SIG-M5 (cell line): ENCODE measurements around the gene CFD.
"Not testable (repeated sequence)": the region's sequence is repeated elsewhere in the genome, so short reads cannot be mapped to it uniquely, and the experiment has no call there.

Experiments
- DNase-seq: peaks from one replicate; lab custom pipeline; 2025; lab: John Stamatoyannopoulos, UW

Gene CFD

GRCh38 chr19:852136-853013 lies 7.1 kb upstream of the CFD start, which contains the start of gene ELANE:
Gene ELANE (plus strand): TSS chr19:852303. CDS start chr19:852329, 26 bp downstream.
- no peak for DNase-seq

- no peak for DNase-seq
These were observed 6.4 kb upstream of the CFD start for GRCh38 chr19:853014-853585.

GRCh38 chr19:853614-854220 lies 5.7 kb upstream of the CFD start:
- not testable (repeated sequence) for DNase-seq

GRCh38 chr19:854549-854948 lies 4.9 kb upstream of the CFD start:
- DNase-seq = no peak

- no peak for DNase-seq
These were observed 4.3 kb upstream of the CFD start for GRCh38 chr19:855142-855541.

- DNase-seq = no peak
These were observed 3.8 kb upstream of the CFD start for GRCh38 chr19:855566-856120.

GRCh38 chr19:858284-858683 lies 1.2 kb upstream of the CFD start:
- DNase-seq = no peak

- no peak for DNase-seq
These were observed 1.8 kb downstream of the CFD start for GRCh38 chr19:861141-861755.

GRCh38 chr19:861756-862580 lies 2.5 kb downstream of the CFD start:
- no peak for DNase-seq

GRCh38 chr19:862581-863314 lies 3.3 kb downstream of the CFD start:
- DNase-seq = no peak

GRCh38 chr19:863315-863620 lies 3.8 kb downstream of the CFD start:
- DNase-seq = no peak

- no peak for DNase-seq
These were observed 7.4 kb downstream of the CFD start for GRCh38 chr19:866769-867300.

GRCh38 chr19:867301-867793 lies 7.9 kb downstream of the CFD start:
- no peak for DNase-seq

- DNase-seq = no peak
These were observed 8.5 kb downstream of the CFD start for GRCh38 chr19:867855-868457.

- no peak for DNase-seq
These were observed 9.2 kb downstream of the CFD start for GRCh38 chr19:868458-869244.

GRCh38 chr19:869245-870177 lies 10.0 kb downstream of the CFD start:
- no peak for DNase-seq

- DNase-seq = no peak
These were observed 10.8 kb downstream of the CFD start for GRCh38 chr19:870314-870713.

GRCh38 chr19:870963-871401 lies 11.5 kb downstream of the CFD start:
- no peak for DNase-seq
